Stimulated activated CD4-positive, alpha-beta T cell treated with anti-CD3 and anti-CD28 coated beads, TNF-alpha, amount 100 ng/mL, for 1 hour (primary cell): ENCODE measurements around the gene ASPHD2.
A peak's percentile ranks its signal among the peaks of the same experiment; 100 is the strongest.
"Not testable (repeated sequence)": the region's sequence is repeated elsewhere in the genome, so short reads cannot be mapped to it uniquely, and the experiment has no call there.

Experiments used
- DNase-seq, 3 donors: peaks; one replicate each; pipeline ENCODE4 v3.0.0-alpha.2; 2020; ENCODE audit warnings: low read depth in 3 of 3, low spot score in 1 of 3

The ASPHD2 gene, protein sequence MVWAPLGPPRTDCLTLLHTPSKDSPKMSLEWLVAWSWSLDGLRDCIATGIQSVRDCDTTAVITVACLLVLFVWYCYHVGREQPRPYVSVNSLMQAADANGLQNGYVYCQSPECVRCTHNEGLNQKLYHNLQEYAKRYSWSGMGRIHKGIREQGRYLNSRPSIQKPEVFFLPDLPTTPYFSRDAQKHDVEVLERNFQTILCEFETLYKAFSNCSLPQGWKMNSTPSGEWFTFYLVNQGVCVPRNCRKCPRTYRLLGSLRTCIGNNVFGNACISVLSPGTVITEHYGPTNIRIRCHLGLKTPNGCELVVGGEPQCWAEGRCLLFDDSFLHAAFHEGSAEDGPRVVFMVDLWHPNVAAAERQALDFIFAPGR

GRCh38 chr22:26428515-26429457 lies at the start of gene ASPHD2:
Gene ASPHD2, plus strand, starts transcription at chr22:26429260. Its CDS starts 4,356 bp downstream, at chr22:26433616.
- DNase-seq: peak; percentile 47 to 67 (median 60)

DNA sequence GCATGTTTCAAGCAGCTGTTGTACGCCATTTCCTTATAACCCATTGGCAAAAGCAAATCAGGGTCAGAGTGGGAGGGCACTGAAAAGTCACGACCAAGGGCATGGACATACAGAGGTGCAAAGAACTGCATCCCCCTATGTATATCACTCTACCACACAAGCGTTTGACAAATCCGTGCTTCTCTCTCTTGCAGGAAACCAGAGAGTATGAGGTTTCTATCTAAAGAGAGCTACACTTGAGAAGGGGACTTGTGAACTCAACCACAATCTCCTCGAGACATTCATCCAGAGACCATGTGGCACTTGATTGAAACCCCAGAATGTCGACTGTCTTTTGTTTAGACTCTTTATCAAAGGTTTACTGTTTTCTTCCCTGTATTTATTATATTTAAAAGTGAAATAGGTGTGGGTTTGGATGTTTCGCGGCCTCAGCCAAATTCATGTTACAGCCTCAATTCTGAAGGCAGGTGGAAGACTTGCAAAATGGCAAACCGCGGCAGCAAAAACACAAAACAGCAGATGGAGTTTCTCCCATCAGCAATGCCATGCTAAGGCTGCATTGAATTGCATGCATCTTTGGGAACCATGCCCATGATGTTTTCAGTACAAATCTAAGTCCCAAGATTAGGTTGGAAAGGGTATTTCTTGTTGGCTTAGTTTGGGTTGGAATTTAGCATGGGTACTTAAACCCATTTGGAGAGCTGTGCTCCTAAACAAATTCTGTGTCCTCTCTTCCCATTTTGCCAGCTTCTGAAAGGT lies 48.8 kb upstream of the ASPHD2 start:
- DNase-seq: no peak

DNA sequence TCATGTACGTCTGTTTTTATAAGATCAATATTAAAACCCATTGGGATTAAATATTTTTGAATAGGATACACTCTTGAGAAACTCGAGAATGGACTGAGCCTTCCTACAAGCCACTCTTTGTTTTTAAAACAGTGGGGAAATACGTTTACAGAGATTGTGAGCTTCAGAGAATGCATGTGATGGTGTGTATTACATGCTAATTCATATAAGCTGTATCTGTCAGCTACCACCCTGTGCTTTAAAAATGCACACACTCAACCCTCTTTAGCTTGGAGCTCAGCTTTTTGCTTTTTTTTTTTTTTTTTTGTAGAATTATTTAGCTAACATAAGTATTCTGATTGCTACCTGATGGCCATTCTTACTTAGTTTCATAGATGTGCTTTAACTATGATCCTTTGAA lies 46.3 kb upstream of the ASPHD2 start:
- no peak for DNase-seq

DNA sequence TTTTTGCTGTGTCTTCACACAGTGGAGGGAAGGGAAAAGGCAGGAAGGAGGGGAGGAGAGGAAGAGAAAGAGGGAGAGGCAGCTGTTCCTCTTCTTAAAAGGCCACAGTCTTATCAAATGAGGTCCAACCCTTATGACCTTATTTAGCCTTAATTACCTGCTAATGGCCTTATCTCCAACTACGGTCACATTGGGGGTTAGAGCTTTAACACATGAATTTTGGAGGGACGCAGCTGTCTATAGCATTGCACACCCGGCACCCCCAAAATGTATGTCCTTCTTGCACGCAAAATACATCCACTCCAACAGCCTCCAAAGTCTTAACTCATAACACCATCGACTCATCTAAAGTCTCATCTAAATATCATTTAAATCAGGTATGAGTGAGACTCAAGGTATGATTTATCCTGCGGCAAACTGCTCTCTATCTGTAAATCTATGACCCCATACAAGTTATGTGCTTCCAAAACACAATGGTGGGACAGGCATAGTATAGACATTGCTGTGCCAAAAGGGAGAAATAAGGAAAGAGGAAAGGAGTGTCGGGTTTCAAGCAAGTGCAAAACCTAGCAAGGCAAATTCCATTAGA lies 45.0 kb upstream of the ASPHD2 start:
- no peak for DNase-seq

DNA sequence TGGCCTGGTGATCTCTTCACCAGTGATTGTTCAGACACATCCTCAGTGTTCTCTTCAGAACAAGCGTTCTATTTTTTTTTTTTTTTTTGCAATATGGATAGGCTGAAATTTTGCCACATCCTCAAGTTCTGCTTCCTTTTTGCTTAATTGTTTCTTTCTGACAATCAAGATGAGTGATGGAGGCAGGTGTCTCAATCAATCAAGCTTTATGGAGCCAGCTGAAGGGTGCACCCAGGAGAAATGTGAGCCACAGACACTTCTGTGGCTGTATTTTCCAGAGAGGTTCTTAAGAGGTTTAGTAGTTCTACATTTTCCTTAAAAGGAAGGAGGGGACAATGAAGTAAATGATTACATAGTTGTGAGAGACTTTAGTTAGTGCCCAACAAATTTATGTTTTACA lies 43.9 kb upstream of the ASPHD2 start:
- DNase-seq: no peak

DNA sequence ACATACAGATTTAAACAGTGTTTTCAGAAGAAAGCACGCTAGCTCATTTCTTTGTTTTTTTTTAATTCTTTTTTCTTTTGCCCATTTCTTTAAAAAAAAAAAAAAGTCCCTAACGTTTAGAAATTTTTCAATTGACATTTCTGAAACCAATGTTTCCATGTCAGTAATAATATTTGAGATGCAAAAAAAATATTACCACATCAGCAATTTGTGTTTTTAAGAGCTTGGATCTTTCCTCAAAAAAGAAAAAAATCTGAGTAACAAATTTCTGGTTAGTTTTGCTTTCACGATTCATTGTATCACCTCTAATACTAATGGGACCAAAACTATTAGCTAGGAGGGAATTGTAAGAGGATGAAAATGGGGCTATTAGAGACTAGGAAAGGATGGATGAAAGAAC lies 39.9 kb upstream of the ASPHD2 start:
- no peak for DNase-seq

DNA sequence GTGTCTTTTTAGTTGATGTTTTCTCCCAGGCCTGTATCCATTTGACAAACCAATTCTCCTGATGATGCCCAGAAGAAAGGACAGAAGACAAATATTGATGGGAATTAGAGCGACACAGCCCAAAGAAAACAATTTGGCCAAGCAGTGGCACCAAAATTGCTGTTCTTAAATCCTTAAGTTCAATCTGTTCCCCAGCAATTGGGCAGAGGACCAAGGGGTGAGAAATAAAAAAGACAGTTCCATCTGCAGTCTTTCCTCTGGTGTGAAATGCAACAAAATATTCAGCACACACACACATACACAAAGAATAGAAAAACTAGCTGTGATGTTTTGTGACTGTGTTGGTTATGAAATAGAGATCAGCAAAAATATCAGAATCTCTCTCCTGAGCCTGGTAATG lies 38.0 kb upstream of the ASPHD2 start:
- no peak for DNase-seq

- no peak for DNase-seq
Observed at GRCh38 chr22:26391623-26392022, 37.4 kb upstream of the ASPHD2 start.

DNA sequence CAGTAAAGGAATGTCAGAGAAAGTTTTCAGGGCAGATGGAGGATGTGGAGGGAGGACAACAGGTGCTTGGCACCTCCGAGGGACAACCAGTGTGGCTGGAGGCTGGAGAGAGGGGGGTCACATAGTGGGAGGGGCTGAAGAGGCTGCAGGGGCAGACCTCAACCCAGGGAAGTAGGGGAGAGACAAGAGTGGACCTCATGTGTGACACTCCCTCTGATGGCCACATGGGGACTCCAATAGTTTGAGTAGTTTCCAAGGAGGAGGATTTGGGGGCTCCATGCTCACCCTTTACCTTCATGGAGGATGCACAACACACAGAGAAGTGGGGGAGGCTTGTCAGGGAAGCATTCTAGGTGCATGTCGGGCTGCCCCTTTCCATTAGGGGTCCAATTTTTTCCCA lies 35.1 kb upstream of the ASPHD2 start:
- no peak for DNase-seq

- no peak for DNase-seq
Observed at GRCh38 chr22:26394777-26395176, 34.3 kb upstream of the ASPHD2 start.

DNA sequence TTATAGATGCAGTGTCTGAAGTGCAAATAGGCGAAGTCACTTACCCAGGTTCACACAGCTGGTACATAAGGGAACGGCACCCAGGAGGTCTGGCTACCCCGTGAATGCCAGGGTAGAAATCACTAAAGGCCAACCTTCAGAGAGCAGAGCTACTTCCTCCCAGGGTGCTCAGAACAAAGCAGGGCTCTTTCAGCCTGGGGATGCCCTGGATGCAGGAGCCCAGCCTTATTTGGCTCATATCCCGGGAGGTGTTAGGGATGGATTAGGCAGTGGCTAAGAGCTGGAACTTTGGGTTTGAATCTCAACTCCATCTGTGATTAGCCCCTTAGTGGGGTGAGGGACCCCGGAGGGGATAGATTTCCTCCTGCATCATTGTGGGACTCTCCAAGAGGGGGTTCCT lies 33.1 kb upstream of the ASPHD2 start:
- DNase-seq: no peak

GRCh38 chr22:26398741-26399153 lies 30.3 kb upstream of the ASPHD2 start:
- DNase-seq: peak in 1 of 3 donors; percentile 27

DNA sequence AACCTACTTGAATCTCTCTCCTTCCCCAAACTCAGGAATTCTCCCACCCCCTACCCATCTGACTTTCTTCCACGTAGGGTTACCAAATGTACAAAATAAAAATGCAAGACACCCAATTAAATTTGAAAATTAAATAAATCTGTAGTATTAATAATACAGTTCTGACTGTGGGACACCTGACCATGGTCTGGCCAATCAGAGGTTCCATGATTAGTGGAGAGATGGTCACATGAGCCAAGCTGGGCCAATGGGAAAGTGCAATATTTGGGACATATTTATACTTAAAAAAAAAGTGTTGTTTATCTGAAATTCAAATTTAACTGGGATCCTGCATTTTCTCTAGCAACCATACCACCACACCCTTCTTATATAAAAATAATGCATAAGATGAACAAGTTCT lies 29.8 kb upstream of the ASPHD2 start:
- no peak for DNase-seq

DNA sequence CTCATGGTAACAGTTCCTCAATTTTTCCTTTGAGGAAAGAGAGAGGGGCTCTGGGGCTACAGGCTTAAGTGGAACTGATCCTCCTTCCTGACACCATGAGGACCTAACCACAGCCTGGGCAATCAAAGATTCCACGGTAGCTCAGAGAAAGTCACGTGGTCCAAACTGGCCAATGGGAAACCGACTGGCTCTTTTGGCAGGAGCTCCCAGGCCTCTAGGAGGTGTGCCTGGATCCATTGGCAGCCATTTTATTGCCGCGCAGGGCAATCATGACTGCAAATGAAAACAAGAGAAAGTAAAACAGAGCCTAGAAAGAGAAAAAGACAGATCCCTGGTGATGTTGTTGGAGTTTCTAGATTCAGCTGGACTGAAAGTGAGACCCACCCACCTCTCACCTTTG lies 27.3 kb upstream of the ASPHD2 start:
- no peak for DNase-seq

DNA sequence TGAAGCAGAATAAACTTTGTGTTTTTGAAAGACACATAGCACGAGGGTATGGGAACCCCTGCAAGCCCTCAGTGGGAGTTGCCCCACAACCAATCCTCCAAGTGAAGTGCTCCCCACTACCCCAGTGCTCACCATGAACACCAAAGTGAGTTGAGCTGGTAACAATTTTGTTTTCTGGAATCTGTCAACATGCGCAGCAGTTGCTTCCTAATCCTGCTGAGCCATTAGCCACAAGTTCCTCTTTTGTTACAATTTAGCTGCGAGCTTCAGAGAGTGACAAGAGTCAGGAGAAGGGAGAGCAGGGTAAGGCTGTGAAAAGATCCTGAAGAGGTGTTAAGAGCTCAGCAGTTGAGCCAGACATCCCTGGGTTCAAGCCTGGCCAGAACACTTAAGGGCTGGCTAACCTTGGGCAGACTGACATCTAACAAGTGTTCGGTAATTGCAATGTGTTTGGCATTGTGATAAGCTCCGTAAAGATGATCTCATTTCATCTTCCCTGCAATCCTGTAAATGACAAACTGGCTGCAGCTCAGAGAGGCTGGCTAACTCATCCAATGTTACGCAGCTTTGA lies 24.1 kb upstream of the ASPHD2 start:
- DNase-seq: no peak

DNA sequence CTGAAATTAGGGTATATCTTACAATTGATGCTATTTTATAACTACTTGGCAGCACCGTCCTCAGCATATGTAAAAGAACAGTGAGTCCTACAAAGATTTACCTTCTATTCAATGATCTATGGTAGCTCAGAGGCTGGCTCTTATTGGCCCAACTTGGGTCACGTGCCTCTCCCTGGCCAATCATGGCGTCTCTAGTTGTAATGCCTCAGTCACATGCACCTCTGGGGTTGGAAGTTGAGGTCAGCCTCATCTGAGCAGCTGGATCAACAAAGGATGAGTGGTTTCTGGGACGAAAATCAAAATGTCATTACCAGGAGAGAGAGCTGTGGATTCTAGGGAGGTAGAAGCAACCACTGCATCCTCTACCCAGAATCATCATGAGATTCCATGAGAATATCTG lies 22.9 kb upstream of the ASPHD2 start:
- DNase-seq: no peak

DNA sequence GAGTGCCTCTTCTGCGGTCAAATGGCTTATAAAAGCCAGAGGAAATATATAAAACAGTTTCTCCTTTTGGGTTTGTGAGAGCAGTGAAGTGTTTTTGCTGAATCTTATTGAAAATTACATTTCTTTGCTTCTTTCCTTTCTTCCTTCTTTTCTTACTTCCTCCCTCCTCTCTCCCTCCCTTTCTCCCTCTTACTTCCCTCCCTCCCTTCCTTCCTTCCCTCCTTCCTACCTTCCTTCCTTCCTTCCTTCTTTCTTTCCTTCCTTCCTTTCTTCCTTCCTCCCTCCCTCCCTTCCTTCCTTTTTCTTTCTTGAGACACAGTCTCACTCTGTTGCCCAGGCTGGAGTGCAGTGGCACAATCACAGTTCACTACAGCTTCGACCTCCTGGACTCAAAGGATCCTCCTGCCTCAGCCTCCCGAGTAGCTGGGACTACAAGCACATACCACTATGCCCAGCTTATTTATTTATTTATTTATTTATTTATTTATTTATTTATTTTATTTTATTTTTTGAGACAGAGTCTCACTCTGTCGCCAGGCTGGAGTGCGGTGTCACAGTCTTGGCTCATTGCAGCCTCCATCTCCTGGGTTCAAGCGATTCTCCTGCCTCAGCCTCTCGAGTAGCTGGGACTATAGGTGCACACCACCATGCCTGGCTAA lies 20.4 kb upstream of the ASPHD2 start:
- DNase-seq: not testable (repeated sequence)

DNA sequence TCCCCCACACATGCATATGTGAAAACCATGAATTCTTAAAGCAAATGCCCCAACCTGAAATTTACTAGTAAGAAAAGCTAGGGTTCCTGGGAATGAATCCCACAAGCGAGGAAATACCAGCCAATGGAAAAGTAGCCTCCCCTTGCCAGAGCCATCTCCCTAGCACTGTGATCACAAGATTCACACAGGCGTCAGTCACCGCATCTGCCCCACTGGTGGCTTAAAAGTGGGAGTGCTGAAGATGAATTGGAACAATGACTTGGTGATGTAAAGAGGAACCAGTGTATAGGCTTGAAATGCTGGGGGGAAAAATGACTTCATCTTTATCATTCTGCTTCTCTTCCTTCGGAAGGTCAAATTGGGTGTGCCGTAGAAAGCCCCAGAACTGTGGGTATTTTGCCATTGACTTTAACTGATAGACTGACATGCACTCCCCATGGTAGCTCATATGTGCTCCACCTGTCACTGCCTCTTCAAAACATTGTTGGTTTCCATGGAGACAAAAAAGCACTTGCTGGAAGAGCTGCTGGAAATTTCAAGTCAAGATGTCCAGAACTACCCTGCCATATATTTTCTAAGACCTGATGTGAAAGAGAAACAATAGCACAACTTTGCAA lies 19.2 kb upstream of the ASPHD2 start:
- DNase-seq: no peak

- DNase-seq: no peak
Observed at GRCh38 chr22:26410386-26410785, 18.7 kb upstream of the ASPHD2 start.

GRCh38 chr22:26414347-26414746 lies 14.7 kb upstream of the ASPHD2 start:
- no peak for DNase-seq
